GM18526 (cell line): ENCODE data around the gene RETN.

Source experiments
- POLR2A ChIP-seq: IDR thresholded peaks from 3 replicates; pipeline ENCODE4 v1.6.1; 2011; ENCODE audit not compliant: insufficient read length; ENCODE audit errors: extremely low read depth

RETN gene

DNA sequence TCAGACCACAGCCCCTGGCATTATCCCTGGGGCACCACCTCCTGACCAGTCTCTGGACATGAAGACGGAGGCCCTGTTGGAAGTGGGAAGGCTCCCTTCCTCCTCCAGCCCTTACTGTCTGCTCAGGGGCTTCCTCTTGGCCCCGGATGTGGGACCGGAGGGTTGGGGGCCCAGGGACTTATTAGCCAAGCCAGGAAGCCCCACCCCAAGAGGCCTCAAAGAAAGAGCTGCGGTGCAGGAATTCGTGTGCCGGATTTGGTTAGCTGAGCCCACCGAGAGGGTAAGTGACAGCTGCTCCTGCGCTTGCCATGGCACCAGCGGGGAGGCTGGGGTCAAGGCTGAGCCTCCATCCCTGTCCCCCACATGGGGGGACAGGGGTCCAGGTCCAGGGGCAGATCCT, at the start of gene RETN:
Gene RETN (plus strand): TSS at position 208 of the 400 bp plus-strand sequence. CDS start 278 bp downstream, outside the sequence.
- no peak for TF ChIP-seq POLR2A

- TF ChIP-seq POLR2A = no peak
Measured at GRCh38 chr19:7619671-7620441, 49.0 kb upstream of the RETN start.

DNA sequence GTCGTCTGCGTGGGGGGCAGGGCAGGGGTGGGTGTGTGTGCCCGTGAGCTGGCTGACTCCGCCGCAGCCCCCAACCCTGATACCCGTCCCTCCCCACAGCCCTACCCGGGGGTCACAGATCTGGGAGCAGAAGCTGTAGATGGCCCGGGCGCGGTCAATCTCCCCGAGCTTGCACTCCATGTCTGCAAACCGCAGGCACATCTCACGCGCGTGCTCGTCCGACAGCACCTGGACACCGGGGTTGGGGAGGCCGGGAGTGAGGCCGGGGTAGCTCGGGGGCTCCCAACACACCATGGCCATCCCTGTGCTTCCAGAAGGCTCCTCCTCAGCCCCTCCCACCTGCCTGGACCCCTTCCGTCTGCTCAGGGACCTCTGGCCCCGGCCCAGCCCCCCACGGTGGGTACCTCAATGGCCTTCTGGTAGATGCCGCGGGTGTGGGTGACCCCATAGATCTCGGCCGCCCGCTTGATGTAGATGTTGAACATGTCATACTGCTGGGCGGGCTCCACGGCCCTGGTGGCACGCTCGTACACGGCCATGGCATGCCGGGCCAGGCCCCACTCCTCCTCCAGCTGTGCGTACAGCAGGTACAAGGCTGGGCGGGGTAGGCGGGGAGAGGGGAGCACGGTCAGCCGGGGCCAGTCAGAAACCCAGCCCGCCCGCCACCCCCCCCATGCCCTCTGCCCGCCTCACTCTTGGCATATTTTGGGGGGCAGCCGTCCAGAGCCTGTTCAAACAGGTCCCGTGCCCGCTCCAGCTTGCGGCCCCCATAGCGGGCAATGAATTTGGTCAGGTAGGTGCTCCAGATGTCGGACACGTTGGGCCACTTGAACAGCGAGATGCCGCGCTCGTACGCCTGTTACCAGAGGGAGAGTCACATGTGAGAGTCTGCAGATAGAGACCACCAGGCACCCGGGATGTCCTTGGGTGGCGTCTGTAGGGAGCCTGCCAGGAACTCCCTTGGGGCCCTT, 48.1 kb upstream of the RETN start:
- TF ChIP-seq POLR2A = no peak

GRCh38 chr19:7622933-7623685, 45.7 kb upstream of the RETN start:
- no peak for TF ChIP-seq POLR2A

DNA sequence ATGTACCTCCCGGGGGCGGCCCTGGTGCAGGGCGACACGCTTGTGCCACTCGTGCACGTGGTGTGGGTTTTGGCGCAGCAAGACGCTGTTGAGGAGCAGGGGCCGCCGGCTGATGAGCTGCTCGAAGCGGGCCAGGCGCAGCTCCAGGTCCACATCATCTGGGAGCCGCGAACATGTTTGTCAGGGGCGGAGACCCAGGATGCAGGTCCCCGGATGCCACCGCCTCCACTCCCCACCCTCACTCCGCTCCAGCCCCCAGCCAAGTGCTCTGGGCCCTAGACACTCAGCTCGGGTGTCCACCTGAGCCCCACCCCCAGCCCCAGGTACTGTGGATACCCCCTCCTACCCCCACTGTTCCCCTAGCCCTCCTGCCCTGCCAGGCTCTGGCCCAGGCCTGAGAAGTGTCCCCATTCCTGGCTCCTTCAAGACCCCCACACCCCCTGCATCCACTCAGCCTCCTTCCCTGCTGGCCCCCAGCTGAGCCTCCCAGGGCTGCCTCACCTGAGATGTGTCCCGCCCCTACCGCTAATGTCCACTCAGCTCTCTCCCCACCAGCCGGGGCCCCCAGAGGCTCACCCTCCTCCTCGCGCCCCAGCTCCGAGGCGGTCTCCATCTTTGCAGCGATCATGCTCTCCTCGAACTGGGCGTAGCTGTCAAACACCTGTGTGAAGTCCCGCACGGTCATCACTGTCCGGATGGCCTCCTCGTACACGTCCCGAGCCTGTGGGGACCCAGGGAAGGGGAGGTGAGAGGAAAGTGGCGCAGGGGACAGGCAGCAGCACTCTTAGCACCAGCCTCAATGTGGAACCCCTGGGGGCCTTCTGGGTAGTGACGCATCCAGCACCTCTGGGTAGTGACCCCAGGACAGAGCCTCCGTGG, 44.9 kb upstream of the RETN start:
- no peak for TF ChIP-seq POLR2A

GRCh38 chr19:7624810-7625209, 44.0 kb upstream of the RETN start:
- TF ChIP-seq POLR2A = no peak

- TF ChIP-seq POLR2A = no peak
Measured at GRCh38 chr19:7625763-7626372, 43.0 kb upstream of the RETN start.

DNA sequence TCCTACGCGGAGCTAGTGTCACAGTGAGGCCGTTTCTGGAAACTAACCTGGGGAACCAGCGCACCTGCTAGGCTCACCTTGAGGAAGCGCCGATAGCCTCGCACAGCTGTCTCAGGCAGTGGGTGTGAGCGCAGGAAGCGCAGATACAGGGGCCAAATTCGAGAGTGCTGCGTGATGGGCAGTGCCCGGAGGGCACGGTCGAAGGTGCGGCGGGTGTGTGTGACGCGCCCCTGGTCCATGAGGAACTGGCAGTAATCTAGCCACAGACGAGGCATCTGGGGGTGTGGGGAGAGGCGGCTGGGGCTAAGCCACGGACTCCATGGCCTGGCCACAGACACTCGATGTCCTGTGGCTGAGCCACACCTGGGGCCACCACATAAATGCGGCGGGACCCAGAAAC, 41.7 kb upstream of the RETN start:
- TF ChIP-seq POLR2A = no peak

DNA sequence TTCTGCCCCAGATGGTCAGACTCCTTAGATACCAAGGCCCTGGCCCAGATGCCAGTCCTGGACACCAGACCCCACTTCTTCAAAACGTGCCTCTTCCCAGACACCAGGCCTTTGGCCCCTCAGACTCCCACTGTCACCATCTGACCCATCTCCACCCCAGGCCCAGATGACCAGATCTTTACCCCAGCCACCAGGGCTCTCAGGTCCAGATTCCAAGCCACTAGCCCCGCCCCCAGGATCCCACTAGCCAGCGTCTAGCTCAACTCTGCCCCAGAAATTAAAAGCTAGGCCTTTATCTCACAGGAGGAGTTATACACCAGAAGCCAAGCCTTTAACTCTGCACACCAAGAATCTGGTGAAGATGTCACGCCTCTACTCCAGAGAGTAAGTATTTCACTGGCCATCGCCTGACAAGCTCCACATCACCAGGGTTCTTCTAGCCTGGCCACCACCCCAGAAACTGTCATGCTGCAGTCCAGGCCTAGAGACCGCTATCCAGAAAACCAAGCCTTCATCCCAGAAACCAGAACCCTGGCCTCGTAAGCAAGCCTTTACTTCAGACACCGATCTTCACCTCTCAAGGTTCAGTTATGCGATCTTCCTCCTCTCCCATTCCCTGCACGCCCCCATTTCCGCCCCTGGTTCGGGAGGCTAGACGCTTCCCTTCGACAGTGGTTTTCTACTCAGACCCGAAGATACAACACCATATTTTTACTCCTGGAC, 40.1 kb upstream of the RETN start:
- no peak for TF ChIP-seq POLR2A

DNA sequence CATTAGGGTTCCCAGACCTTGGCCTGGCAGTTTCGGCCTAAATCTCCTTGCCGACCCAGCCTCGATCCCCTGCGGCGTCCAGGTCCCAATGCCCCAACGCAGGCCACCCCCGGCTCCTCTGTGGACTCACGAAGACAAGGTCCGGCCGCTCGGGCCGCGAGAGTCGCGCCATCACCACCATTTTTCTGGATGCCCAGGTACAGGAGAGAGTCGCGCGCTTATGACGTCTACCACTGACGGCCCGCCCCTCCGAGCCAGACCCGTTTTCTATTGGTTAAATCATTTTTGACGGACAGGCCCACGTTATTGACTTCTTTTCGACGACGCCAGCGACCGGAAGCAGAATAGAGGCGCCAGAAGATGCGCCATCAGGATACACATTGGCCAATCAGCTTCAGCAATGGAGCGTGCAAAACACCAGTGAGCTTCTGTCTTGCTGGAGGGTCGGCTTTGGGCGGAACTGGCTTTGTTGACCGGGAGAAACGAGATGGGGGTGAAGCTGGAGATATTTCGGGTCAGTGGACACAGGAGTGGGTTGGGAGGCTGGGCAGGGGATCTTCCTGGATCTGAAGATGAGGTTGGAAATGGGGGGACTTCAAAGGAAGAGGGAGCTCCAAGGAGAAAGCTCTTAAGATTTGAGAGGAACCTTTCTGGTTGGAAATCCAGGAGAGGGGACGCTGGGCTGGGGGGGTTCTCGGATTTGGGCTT, 39.3 kb upstream of the RETN start, which contains the start of the genes PET100 and XAB2:
Gene PET100 (plus strand): TSS at position 447 of the 708 bp plus-strand sequence. CDS start 41 bp downstream, at position 488.
Gene XAB2 (minus strand): TSS at position 199 of the 708 bp plus-strand sequence. CDS start 18 bp downstream, at position 181.
- TF ChIP-seq POLR2A = peak; percentile 58

- TF ChIP-seq POLR2A = no peak
Measured at GRCh38 chr19:7631577-7631976, 37.3 kb upstream of the RETN start.

DNA sequence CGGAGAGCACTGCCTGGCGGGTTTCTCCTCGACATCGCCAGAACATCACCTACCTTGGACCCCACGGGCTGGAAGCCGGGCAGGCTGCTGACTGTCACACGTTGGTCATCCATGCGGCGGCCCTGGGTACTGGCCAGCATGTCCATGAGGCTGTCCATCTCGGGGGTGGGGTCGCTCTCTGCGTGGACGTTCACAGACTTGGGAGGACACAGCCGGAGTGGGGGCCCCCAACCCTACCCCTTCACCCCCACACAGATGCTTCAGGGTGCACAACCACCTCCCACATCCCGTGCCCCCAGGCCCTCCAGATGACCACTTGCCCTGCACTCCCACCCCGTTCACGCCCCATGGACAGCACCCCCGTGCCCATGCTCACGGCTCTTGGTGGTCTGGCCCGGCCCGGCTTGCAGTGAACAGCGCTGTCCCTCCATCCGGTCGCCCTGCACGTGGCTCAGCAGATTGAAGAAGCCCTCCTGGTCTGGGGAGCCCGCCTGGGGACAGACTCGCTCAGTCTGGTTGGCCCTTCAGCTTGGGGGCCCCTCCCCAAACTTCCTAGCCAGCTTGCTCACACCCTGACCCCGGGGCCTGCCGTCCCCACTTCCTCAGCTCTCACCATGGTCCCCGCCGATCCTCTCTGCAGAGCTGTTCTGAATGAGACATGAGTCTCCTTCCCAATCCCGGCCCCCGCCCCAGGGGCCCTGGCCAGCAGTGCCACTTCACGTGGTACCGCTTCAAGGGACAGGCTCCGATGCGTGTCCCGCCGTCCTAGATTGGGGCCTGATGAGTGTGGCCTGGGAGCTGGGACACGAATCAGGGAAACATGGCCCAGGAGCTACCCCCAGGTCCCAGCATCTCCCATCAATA, 36.3 kb upstream of the RETN start:
- TF ChIP-seq POLR2A = no peak

DNA sequence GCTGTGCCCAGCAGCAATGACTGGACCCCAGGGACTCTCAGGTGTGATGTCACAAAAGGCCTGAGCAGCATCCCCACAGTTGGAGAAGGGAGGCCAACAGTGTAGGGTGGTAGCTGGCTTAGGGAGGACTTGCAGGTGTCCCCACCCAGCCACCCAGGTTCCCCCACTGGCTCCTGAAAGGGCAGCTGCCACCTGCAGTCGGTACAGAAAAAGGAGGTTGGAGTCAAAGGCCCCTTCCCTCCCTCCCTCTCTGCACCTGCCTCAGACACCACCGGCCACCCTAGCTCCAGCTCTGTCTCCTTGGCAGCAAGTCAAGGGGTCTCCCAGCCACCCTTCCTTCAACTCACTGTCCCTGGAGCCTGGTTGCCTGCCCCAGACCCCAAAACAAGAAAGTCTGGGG, 35.2 kb upstream of the RETN start, which contains the start of gene PCP2:
Gene PCP2 (minus strand): TSS at position 22 of the 400 bp plus-strand sequence. CDS start 262 bp downstream, outside the sequence.
- TF ChIP-seq POLR2A = no peak
